Erythroblast (primary cell): Measurements from ENCODE around the gene BMP10.
"Not testable (repeated sequence)": the region's sequence is repeated elsewhere in the genome, so short reads cannot be mapped to it uniquely, and the experiment has no call there.

Experiments
- DNase-seq, 2 experiments: peaks; one replicate each; lab custom pipeline; 2025; lab: John Stamatoyannopoulos, UW
- GATA1 ChIP-seq: IDR thresholded peaks from 2 replicates; pipeline ENCODE4 v1.6.1; 2011; ENCODE audit warnings: low read depth, mild to moderate bottlenecking, control low read depth, low read length, moderate library complexity
- POLR2A ChIP-seq: IDR thresholded peaks from 2 replicates; pipeline ENCODE4 v1.6.1; 2011; ENCODE audit warnings: mild to moderate bottlenecking, low read length

BMP10 gene

GRCh38 chr2:68907232-68907919 lies 36.2 kb upstream of the BMP10 start:
- DNase-seq, result no peak
- no peak for TF ChIP-seq GATA1
- no peak for TF ChIP-seq POLR2A

GRCh38 chr2:68906716-68907115 lies 35.5 kb upstream of the BMP10 start:
- TF ChIP-seq POLR2A (no peak), GATA1 (no peak)
- DNase-seq, result no peak

DNA sequence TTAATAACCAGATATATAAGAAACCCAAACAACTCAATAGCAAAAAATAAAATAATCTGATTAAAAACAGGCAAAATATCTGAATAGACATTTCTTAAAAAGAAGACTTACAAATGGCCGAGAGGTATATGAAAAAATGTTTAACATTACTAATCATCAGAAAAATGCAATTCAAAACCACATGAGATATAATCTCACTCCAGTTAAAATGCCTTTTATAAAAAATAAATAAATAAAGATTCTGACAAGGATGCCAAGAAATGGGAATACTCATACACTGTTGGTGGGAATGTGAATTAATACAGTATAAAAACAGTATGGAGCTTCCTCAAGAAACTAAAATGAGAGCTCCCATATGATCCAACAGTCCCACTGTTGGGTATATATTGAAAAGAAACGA lies 33.9 kb upstream of the BMP10 start:
- no peak for DNase-seq
- TF ChIP-seq POLR2A (no peak), GATA1 (no peak)

GRCh38 chr2:68901561-68901960 lies 30.4 kb upstream of the BMP10 start:
- TF ChIP-seq GATA1, result no peak
- TF ChIP-seq POLR2A, result no peak

GRCh38 chr2:68901199-68901514 lies 30.0 kb upstream of the BMP10 start:
- DNase-seq, result no peak
- TF ChIP-seq GATA1, result no peak
- TF ChIP-seq POLR2A, result no peak

More at GRCh38 chr2:68901561-68901960, 30.4 kb upstream of the BMP10 start:
- no peak for DNase-seq

DNA sequence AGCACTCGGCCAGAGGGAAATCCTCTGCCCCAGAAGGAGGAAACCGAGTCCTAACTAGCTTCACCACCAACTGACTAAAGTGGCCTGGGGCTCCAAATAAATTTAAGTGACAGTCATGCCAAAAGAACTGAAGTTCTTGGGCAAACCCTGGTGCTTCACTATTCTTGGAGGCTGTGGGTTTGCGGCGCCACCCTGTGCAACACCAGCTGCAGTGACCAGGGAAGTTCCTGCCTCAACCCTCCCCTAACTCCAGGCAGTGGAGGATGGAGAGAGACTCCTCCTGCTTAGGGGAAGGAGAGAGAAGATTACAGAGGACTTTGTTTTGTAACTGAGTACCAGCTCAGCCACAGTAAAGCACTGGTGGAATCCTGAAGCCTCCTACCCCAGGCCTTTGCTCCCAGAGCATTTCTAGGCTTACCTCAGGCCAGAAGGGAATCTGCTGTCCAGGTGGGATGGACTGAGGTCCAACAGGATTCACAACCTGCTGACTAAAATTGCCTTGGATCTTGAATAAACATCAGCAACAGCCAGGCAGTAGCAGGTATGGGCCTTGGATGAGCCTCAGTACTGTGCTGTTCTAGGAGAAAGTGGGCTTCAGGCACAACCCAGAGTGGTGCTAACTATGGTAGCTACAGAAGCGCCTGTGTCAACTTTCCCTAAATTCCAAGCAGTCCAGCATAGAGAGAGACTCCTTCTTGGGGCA lies 29.4 kb upstream of the BMP10 start:
- DNase-seq, result no peak
- TF ChIP-seq POLR2A, result no peak
- no peak for TF ChIP-seq GATA1

GRCh38 chr2:68895981-68896380 lies 24.8 kb upstream of the BMP10 start:
- DNase-seq, result not testable (repeated sequence)

GRCh38 chr2:68889500-68889899 lies 18.3 kb upstream of the BMP10 start:
- TF ChIP-seq GATA1 (no peak), POLR2A (no peak)
- no peak for DNase-seq

DNA sequence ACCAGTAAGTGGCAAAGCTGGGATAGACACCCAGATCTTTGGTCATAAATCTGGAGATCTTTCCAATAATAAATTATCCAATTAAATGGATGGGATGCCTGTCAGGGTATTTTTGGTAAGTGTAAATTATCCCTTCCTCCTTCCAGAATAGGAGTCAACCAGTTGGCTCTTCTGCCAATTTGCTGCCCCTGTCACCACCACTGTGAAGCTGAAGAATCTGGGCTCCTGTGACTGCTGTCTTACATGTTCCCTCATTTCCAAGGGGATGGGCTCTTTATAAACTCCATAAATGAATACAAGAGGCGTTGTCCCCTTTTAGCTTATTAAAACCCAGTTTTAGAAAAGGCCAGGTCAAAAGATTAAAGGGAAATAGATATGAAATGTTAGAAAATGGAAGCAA lies 17.8 kb upstream of the BMP10 start:
- no peak for DNase-seq
- TF ChIP-seq GATA1, result no peak

- TF ChIP-seq POLR2A (no peak), GATA1 (no peak)
- DNase-seq, result no peak
These were observed 17.0 kb upstream of the BMP10 start for GRCh38 chr2:68888038-68888704.

- no peak for DNase-seq
- TF ChIP-seq GATA1, result no peak
These were observed 14.5 kb upstream of the BMP10 start for GRCh38 chr2:68885811-68886075.

DNA sequence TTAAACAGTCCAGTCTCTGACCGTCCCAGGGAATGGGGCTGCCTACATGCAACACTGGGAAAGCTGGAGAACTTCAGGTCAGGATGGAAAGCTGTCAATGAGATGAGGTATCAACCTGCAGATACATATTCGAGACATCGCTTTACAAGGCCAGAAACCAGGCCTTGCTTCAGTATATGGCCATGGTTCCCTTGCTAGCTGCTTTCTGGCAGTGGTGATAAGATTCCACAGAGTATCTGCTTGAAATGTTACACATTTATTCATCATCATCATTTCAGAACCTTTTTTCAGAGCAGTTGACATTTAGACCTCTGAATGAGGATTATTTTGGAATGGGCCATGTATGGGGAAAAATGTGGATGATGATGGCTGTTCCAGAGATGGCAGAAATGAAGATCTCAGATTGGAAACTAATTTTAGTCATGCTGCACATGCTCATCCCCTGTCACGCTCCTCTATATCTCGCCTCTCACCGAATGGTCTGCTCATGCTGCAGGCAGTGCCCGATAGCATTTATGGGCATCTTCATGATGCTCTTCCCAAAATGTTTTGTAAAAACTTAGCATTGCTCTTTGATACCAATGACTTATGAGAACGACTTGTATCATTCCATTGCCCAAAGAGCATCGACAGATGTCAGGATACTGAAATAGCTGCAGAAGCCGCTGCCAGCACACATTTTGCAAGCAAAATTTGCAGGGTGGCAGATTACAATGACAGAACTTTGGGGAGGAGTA lies 14.0 kb upstream of the BMP10 start:
- TF ChIP-seq GATA1 (no peak), POLR2A (no peak)
- no peak for DNase-seq

DNA sequence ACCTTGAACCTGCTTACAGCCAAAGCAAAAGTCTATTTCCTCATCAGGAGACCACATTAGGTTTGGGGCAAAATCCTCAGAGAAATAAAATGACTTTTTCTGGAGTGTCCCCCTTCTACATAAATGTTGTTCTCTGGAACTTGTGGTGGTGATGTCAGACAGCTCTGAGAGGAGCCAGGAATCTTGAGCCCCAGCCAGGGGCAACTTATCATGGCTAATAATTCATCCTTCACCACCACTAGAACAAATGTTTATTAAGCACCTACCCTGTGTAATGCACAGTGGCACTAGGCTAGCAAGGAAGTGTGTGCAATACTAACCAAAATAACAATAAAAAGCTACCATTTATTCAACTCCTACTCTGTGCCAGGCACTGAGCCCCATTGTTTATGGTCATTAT lies 9.0 kb upstream of the BMP10 start:
- no peak for TF ChIP-seq POLR2A
- no peak for TF ChIP-seq GATA1
- no peak for DNase-seq

DNA sequence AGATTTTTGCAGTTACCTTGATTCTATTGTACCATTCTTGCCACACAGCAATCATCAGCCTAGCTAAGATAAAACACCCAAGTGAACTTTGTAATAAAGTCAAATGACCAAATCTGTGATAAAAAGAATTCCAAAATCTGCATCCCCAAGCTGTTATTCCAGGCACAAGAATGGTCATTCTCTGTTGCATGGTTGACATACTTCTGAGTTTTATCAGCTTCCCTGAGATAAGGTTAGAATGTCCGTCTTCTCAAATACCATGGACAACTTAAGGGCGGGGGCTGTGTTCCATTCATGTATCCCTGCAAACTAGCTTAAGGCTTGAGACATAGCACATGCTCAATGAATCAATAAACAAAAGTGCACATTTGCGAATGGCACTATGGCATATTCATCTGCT lies 8.1 kb upstream of the BMP10 start:
- no peak for DNase-seq
- TF ChIP-seq POLR2A (no peak), GATA1 (no peak)
